ENCODE measurements around the gene PRDM8.

PRDM8 gene

GRCh38 chr4:80155316-80155982, 41.9 kb upstream of the PRDM8 start:
- Mint-ChIP-seq H3K27ac (no peak overlapping the region), H3K27me3 (ENCODE audit: low read depth) (no peaks in the 10 kb centered on the region), H3K4me3 (no peak overlapping the region)

GRCh38 chr4:80156410-80156809, 40.9 kb upstream of the PRDM8 start:
- Mint-ChIP-seq H3K27me3 (ENCODE audit: low read depth) (no peaks in the 10 kb centered on the region), H3K9me3 (peaks cover 7% of the 10 kb centered on the region), H3K36me3 (ENCODE audit: low read depth) (no peaks in the 10 kb centered on the region), H3K4me1 (peaks cover 7% of the 10 kb centered on the region), H3K27ac (no peak overlapping the region), H3K4me3 (no peak overlapping the region)
- TF ChIP-seq, protein P1, sequence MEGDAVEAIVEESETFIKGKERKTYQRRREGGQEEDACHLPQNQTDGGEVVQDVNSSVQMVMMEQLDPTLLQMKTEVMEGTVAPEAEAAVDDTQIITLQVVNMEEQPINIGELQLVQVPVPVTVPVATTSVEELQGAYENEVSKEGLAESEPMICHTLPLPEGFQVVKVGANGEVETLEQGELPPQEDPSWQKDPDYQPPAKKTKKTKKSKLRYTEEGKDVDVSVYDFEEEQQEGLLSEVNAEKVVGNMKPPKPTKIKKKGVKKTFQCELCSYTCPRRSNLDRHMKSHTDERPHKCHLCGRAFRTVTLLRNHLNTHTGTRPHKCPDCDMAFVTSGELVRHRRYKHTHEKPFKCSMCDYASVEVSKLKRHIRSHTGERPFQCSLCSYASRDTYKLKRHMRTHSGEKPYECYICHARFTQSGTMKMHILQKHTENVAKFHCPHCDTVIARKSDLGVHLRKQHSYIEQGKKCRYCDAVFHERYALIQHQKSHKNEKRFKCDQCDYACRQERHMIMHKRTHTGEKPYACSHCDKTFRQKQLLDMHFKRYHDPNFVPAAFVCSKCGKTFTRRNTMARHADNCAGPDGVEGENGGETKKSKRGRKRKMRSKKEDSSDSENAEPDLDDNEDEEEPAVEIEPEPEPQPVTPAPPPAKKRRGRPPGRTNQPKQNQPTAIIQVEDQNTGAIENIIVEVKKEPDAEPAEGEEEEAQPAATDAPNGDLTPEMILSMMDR (IDR thresholded peaks at IDR 0.05; ENCODE audit: unreplicated experiment in 3 of 3), result no peak

More at GRCh38 chr4:80155316-80155982, 41.9 kb upstream of the PRDM8 start:
- no peaks in the 10 kb centered on the region for H3K36me3 Mint-ChIP-seq (ENCODE audit: low read depth)
- TF ChIP-seq, protein P1 (IDR thresholded peaks at IDR 0.05; ENCODE audit: unreplicated experiment in 3 of 3), result no peak
- H3K4me1 Mint-ChIP-seq, result peaks cover 7% of the 10 kb centered on the region
- H3K9me3 Mint-ChIP-seq, result peaks cover 7% of the 10 kb centered on the region

DNA sequence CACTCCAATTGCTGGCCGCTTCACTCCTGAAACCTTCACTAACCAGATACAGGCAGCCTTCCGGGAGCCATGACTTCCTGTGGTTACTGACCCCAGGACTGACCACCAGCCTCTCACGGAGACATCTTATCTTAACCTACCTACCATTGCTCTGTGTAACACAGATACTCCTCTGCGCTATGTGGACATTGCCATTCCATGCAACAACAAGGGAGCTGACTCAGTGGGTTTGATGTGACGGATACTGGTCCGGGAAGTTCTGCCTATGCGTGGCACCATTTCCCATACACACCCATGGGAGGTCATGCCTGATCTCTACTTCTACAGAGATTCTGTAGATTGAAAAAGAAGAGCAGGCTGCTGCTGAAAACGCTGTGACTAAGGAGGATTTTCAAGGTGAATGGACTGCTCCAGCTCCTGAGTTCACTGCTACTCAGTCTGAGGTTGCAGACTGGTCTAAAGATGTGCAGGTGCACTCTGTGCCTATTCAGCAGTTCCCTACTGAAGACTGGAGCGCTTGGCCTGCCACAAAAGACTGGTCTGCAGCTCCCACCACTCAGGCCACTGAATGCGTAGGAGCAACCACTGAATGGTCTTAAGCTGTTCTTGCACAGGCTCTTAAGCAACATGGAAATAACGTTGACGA, 35.8 kb upstream of the PRDM8 start:
- no peaks in the 10 kb centered on the region for H3K4me1 Mint-ChIP-seq
- peaks cover 7% of the 10 kb centered on the region for H3K9me3 Mint-ChIP-seq
- no peaks in the 10 kb centered on the region for H3K36me3 Mint-ChIP-seq (ENCODE audit: low read depth)
- TF ChIP-seq, protein P1 (IDR thresholded peaks at IDR 0.05; ENCODE audit: unreplicated experiment in 3 of 3), result no peak
- no peak overlapping the region for H3K4me3 Mint-ChIP-seq
- peaks cover 7% of the 10 kb centered on the region for H3K27me3 Mint-ChIP-seq (ENCODE audit: low read depth)
- H3K27ac Mint-ChIP-seq, result no peak overlapping the region

GRCh38 chr4:80162418-80162817, 34.9 kb upstream of the PRDM8 start:
- no peaks in the 10 kb centered on the region for H3K4me1 Mint-ChIP-seq
- H3K9me3 Mint-ChIP-seq, result peaks cover 7% of the 10 kb centered on the region
- H3K4me3 Mint-ChIP-seq, result no peak overlapping the region
- H3K27me3 Mint-ChIP-seq (ENCODE audit: low read depth), result peaks cover 7% of the 10 kb centered on the region
- no peaks in the 10 kb centered on the region for H3K36me3 Mint-ChIP-seq (ENCODE audit: low read depth)
- no peak overlapping the region for H3K27ac Mint-ChIP-seq
- TF ChIP-seq, protein P1 (IDR thresholded peaks at IDR 0.05; ENCODE audit: unreplicated experiment in 3 of 3), result no peak

DNA sequence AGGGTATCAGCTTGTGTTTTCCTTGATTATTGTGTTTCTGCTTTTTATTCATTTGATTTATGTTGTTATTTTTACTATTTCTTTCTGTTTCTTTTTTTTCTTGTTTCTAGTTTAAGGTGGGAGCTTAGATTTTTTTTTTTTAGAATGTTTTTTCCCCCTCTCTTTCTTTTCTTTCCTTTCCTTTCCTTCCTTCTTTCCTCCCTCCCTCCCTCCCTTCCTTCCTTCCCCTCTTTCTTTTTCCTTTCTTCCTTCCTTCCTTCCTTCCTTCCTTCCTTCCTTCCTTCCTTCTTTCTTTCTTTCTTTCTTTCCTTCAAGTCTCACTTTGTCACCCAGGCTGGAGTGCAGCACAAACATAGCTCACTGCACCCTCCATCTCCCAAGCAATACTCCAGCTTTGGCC, 31.4 kb upstream of the PRDM8 start:
- TF ChIP-seq, protein P1 (IDR thresholded peaks at IDR 0.05; ENCODE audit: unreplicated experiment in 3 of 3), result no peak
- Mint-ChIP-seq H3K4me1 (no peaks in the 10 kb centered on the region), H3K4me3 (no peak overlapping the region)

GRCh38 chr4:80171251-80171650, 26.1 kb upstream of the PRDM8 start:
- no peaks in the 10 kb centered on the region for H3K36me3 Mint-ChIP-seq (ENCODE audit: low read depth)
- TF ChIP-seq, protein P1 (IDR thresholded peaks at IDR 0.05; ENCODE audit: unreplicated experiment in 3 of 3), result no peak

More for the DNA sequence above, 31.4 kb upstream of the PRDM8 start:
- Mint-ChIP-seq H3K27ac (no peak overlapping the region), H3K9me3 (no peaks in the 10 kb centered on the region), H3K27me3 (ENCODE audit: low read depth) (peaks cover 7% of the 10 kb centered on the region), H3K36me3 (ENCODE audit: low read depth) (no peaks in the 10 kb centered on the region)

More at GRCh38 chr4:80171251-80171650, 26.1 kb upstream of the PRDM8 start:
- Mint-ChIP-seq H3K4me3 (no peak overlapping the region), H3K4me1 (no peaks in the 10 kb centered on the region), H3K9me3 (no peaks in the 10 kb centered on the region), H3K27ac (no peak overlapping the region), H3K27me3 (ENCODE audit: low read depth) (no peaks in the 10 kb centered on the region)

All from nephron (organoid).